Stomach (tissue), 9 donors: ENCODE results near the gene PRKRIP1. TPM values are rescaled to one million over a fixed set of nuclear protein-coding genes. Genes with fewer than 3 reads are reported as not detected.
A peak's percentile ranks its signal among the peaks of the same experiment; 100 is the strongest.

Experiments used
- DNase-seq, 2 donors: peaks; one replicate each; pipeline versions ENCODE4 v3.0.0 to v3.0.0-alpha.2; 2013 to 2019
- H3K27ac ChIP-seq, 5 donors: fragments of 200-600 bp in 4 of 5; sonication (generic) in 4 of 5; one replicate each; pipeline ENCODE4 v1.5.1; 2013 to 2019; ENCODE audit warnings: mild to moderate bottlenecking in 1 of 5, moderate library complexity in 1 of 5
- H3K27me3 ChIP-seq, 3 donors: fragments of 200-600 bp; sonication (generic); one replicate each; pipeline ENCODE4 v1.5.1; 2017 to 2019; ENCODE audit warnings: mixed run types in 1 of 3
- H3K36me3 ChIP-seq, 4 donors: fragments of 200-600 bp; sonication (generic); 1 replicate in 3 of 4; 2 replicates in 1 of 4; pipeline ENCODE4 v1.5.1; 2016 to 2019
- H3K4me1 ChIP-seq, 4 donors: fragments of 200-600 bp; sonication (generic); one replicate each; pipeline ENCODE4 v1.5.1; 2016 to 2019
- H3K4me3 ChIP-seq, 4 donors: fragments of 200-600 bp; sonication (generic) in 3 of 4; one replicate each; pipeline ENCODE4 v1.5.1; 2016 to 2019; ENCODE audit warnings: mild to moderate bottlenecking in 1 of 4
- H3K9me3 ChIP-seq, 4 donors: fragments of 200-600 bp; sonication (generic); one replicate each; pipeline ENCODE4 v1.5.1; 2016 to 2019
- EP300 ChIP-seq: sonication (generic); formaldehyde crosslinking; IDR thresholded peaks from one replicate; pipeline ENCODE4 v1.6.1; 2017; ENCODE audit warnings: antibody characterized with exemption
- POLR2A ChIP-seq, 4 donors: fragments of 450-650 bp; IDR thresholded peaks; one replicate each; pipeline ENCODE4 v1.6.1; 2016; ENCODE audit warnings: antibody characterized with exemption in 4 of 4, control low read depth in 2 of 4, mild to moderate bottlenecking in 1 of 4, moderate library complexity in 1 of 4
- POLR2AphosphoS5 ChIP-seq, 3 donors: sonication (generic); formaldehyde crosslinking; IDR thresholded peaks; one replicate each; pipeline ENCODE4 v1.6.1; 2016; ENCODE audit warnings: antibody characterized with exemption in 3 of 3
- WGBS, 5 donors: extraction: QIAGEN DNeasy Blood & Tissue Kit in 3 of 5; methylation state at CpG; one replicate each; pipeline versions ENCODE4 v1.1.5 to v1.1.7; 2013 to 2018; 5-methylcytosine and 5-hydroxymethylcytosine counted together
- intact Hi-C: fragments of 100-400 bp; cut with DNase I; formaldehyde crosslinking; loops from one replicate; pipeline ENCODE4 v1.15.1; 2023; ENCODE audit warnings: low total_unique reads
- polyA plus RNA-seq, 3 donors: library from polyadenylated mRNA; stranded (reverse); fragments of 200-250 nt; gene quantifications; one replicate each; pipeline ENCODE4 v1.2.3, GENCODE V29; 2013
- total RNA-seq, 5 donors: library from RNA; depleted of rRNA; stranded (reverse); fragments of >200 nt; gene quantifications; one replicate each; pipeline versions ENCODE4 v1.1.0 to v1.2.3, GENCODE V29; 2014 to 2016
- TF ChIP-seq, protein P1 (sequence below), 7 experiments: fragments of 450-650 bp in 4 of 7; fragments of 200-600 bp in 3 of 7; sonication (generic) in 3 of 7; IDR thresholded peaks; one replicate each; pipeline ENCODE4 v1.5.1; 2016 to 2019; ENCODE audit warnings: antibody characterized with exemption in 7 of 7, control low read depth in 2 of 7, mild to moderate bottlenecking in 1 of 7
- donor health status: healthy with polysubstance abuse.
- donor health status: Bipolar disorder and iron deficiency.
- donor health status: healthy.

Gene PRKRIP1
- total and polyA plus RNA-seq, 8 donors, result 23.5 to 92.7 (median 30.0) TPM

DNA sequence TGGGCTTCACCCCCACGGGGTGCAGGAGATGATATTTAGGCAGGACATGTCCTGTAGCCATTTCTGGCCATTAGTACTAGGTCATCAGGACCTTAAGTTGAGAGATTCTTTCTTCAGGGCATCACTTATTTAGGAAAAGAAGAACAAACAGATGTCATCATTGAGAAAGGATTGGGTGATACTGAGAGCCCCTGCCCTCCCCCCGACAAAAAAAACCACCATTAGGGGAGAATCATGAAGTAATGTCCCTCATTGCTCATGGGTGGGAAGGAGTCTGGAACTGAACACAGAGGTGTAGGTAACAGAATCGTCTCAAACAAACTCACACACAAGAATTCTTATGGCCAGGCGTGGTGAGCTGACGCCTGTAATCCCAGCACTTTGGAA, 30.8 kb downstream of the PRKRIP1 start:
- TF ChIP-seq EP300 (no peak), POLR2A (IDR thresholded peaks at IDR 0.05) (no peak), POLR2AphosphoS5 (IDR thresholded peaks at IDR 0.05) (no peak)
- TF ChIP-seq, protein P1, sequence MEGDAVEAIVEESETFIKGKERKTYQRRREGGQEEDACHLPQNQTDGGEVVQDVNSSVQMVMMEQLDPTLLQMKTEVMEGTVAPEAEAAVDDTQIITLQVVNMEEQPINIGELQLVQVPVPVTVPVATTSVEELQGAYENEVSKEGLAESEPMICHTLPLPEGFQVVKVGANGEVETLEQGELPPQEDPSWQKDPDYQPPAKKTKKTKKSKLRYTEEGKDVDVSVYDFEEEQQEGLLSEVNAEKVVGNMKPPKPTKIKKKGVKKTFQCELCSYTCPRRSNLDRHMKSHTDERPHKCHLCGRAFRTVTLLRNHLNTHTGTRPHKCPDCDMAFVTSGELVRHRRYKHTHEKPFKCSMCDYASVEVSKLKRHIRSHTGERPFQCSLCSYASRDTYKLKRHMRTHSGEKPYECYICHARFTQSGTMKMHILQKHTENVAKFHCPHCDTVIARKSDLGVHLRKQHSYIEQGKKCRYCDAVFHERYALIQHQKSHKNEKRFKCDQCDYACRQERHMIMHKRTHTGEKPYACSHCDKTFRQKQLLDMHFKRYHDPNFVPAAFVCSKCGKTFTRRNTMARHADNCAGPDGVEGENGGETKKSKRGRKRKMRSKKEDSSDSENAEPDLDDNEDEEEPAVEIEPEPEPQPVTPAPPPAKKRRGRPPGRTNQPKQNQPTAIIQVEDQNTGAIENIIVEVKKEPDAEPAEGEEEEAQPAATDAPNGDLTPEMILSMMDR (IDR thresholded peaks at IDR 0.05), result no peak
- Histone ChIP-seq H3K9me3 (no peaks in the 10 kb centered on the region), H3K36me3 (peaks cover 21 to 57% (median 51%) of the 10 kb centered on the region in 4 donors), H3K4me1 (peaks cover 0 to 44% (median 11%) of the 10 kb centered on the region in 4 donors), H3K4me3 (no peak overlapping the region), H3K27ac (peak overlapping the region; percentile 19 to 87 (median 69)), H3K27me3 (no peaks in the 10 kb centered on the region)
- DNase-seq, result no peak
- intact Hi-C loops, result no loop called here
- 77 to 92% (median 89%) methylated on average over 5 of the region's 5 CpGs for WGBS, 5 donors

DNA sequence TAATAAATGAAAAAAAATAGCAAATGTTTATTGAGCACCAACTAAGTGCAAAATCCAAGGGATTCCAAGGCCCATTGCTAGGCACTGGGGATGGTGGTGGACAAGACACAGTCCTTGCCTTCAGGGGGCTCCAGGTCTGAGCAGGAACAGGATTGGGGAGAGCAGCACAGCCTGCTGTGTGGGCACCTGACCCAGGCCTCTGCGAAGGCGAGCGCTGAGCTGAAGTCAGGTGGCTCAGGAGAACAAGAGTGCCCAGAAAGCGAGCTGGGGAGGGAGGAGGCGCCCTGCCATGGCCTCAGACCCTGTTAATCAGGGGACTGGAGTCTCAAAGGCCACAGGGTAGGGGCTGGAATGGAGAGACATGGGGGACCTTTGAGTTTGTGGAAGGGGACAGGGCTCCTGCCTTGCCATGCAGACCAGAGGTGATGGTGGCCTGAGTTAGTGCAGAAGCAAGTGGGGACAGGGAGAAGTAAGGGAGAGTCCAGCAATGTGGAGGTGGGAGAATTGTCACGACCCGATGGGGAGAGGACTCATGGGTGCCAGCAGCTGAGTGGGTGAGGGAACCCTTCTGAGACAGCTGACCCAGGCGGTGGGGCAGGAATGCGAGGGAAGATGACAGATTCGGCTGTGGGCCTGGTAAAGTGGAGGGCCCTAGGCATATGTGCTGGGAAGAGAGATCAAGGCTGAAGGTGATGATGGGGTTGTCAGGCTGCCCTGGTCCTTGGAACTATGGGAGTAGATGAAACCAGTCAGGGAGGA, 33.2 kb downstream of the PRKRIP1 start:
- Histone ChIP-seq H3K4me1 (peaks cover 9 to 64% (median 30%) of the 10 kb centered on the region in 4 donors), H3K9me3 (no peaks in the 10 kb centered on the region), H3K27ac (peak overlapping the region in 2 of 5 donors; percentile 84 to 88), H3K36me3 (peaks cover 21 to 35% (median 31%) of the 10 kb centered on the region in 4 donors), H3K27me3 (no peaks in the 10 kb centered on the region), H3K4me3 (no peak overlapping the region)
- WGBS, 5 donors, result 91 to 96% (median 94%) methylated on average over 10 of the region's 10 CpGs
- TF ChIP-seq POLR2A (IDR thresholded peaks at IDR 0.05), result no peak
- no peak for TF ChIP-seq EP300
- TF ChIP-seq POLR2AphosphoS5 (IDR thresholded peaks at IDR 0.05), result no peak
- TF ChIP-seq, protein P1 (IDR thresholded peaks at IDR 0.05), result no peak
- intact Hi-C loops, result no loop called here
- DNase-seq, result no peak

DNA sequence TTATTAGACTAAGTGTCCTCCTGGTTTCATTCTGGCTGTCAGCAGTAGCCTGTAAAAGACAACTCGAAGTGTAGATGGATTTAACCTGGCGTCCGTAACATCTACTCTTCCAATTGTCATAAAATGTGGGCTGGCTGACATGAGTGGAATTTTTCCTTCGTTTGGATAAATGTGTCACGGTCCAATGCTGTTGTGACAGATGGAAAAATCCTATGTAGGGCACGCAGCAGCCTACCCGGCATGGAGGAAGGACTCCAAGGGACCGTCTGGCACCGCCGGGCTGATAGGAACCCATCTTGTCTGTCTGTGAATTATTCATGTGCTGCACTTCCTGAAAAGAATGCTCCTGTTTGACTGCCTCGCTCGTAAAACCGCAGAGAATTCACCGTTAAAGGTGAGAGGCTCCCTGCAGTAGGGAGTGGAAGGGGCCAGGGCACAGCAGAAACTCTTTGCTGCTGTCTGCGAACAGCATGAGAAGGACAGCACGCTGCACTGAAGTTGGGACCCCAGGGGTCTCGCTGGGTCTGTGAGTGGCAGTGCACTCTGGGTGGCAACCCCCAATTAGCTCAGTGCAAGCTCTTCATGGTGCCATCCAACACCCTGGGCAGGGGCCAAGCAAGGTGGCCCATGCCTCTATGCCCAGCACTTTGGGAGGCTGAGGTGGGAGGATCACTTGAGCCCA, 35.6 kb downstream of the PRKRIP1 start:
- H3K9me3 ChIP-seq, result no peaks in the 10 kb centered on the region
- DNase-seq, result peak in 1 of 2 donors; percentile 57
- WGBS, 5 donors, result 40 to 55% (median 44%) methylated on average over 17 of the region's 17 CpGs
- H3K36me3 ChIP-seq, result peaks cover 1 to 15% (median 10%) of the 10 kb centered on the region in 4 donors
- H3K27me3 ChIP-seq, result no peaks in the 10 kb centered on the region
- intact Hi-C loops, result no loop called here
- peak overlapping the region; percentile 38 to 88 (median 58) for H3K27ac ChIP-seq
- TF ChIP-seq POLR2A (IDR thresholded peaks at IDR 0.05) (no peak), POLR2AphosphoS5 (IDR thresholded peaks at IDR 0.05) (no peak), EP300 (no peak)
- TF ChIP-seq, protein P1 (IDR thresholded peaks at IDR 0.05), result no peak
- H3K4me1 ChIP-seq, result peaks cover 11 to 57% (median 32%) of the 10 kb centered on the region in 4 donors
- no peak overlapping the region for H3K4me3 ChIP-seq

DNA sequence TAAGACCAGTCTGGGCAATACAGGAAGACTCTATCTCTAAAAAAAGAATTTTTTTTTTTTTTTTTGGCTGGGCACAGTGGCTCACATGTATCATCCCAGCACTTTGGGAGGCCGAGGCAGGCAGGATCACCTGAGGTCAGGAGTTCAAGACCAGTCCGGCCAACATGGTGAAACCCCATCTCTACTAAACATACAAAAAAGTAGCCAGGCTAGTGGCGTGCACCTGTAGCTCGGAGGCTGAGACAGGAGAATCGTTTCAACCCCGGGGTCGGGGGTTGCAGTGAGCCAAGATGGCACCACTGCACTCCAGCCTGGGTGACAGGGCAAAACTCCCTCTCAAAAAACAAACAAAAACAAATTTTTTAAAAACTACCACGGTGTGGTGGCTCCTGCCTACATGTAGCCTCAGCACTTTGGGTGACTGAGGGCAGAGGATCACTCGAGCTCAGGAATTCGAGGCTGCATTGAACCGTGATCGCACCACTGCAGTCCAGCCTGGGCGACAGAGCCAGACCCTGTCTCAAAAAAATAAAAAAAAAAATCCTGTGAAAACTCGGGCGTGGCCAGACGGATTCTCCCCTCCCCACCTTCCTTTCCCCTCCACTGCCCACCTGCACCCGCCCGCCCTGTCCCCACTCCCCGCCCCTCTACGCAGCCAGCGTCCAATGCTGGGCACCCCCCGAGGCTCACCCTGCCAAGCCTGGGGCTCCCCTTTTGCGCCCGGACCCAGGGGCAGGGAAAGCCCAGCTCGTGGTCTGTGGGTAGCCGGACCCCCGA, 36.5 kb downstream of the PRKRIP1 start:
- Histone ChIP-seq H3K4me3 (peak overlapping the region; percentile 80 to 99 (median 84)), H3K9me3 (no peaks in the 10 kb centered on the region), H3K27me3 (no peaks in the 10 kb centered on the region), H3K4me1 (peaks cover 11 to 49% (median 32%) of the 10 kb centered on the region in 4 donors), H3K27ac (peak overlapping the region; percentile 73 to 88 (median 84)), H3K36me3 (peaks cover 0 to 12% (median 8%) of the 10 kb centered on the region in 4 donors)
- DNase-seq, result no peak
- TF ChIP-seq EP300, result no peak
- TF ChIP-seq POLR2AphosphoS5 (IDR thresholded peaks at IDR 0.05), result no peak
- no peak for TF ChIP-seq POLR2A (IDR thresholded peaks at IDR 0.05)
- TF ChIP-seq, protein P1 (IDR thresholded peaks at IDR 0.05), result no peak
- WGBS, 5 donors, result 19 to 26% (median 25%) methylated on average over 25 to 27 of the region's 27 CpGs
- intact Hi-C loops, result no loop called here
